Germinal center (tissue), 1 donor: ENCODE results near the gene PPP1R7.
"Not testable (repeated sequence)": the region's sequence is repeated elsewhere in the genome, so short reads cannot be mapped to it uniquely, and the experiment has no call there.

Experiments
- DNase-seq: peaks from one replicate; pipeline ENCODE4 v3.0.0; 2012; ENCODE audit warnings: mixed read lengths, low spot score

The PPP1R7 gene

GRCh38 chr2:241193271-241193670 is 43.0 kb downstream of the PPP1R7 start:
- DNase-seq = no peak

GRCh38 chr2:241194811-241195210 is 44.5 kb downstream of the PPP1R7 start:
- no peak for DNase-seq

- DNase-seq = no peak
Observed at GRCh38 chr2:241195506-241196130, 45.4 kb downstream of the PPP1R7 start.

- not testable (repeated sequence) for DNase-seq
Observed at GRCh38 chr2:241197246-241197645, 47.0 kb downstream of the PPP1R7 start.

GRCh38 chr2:241197947-241198346 is 47.7 kb downstream of the PPP1R7 start:
- no peak for DNase-seq

GRCh38 chr2:241198381-241199279 is 48.4 kb downstream of the PPP1R7 start:
- no peak for DNase-seq

- no peak for DNase-seq
Observed at GRCh38 chr2:241199286-241199685, 49.0 kb downstream of the PPP1R7 start.

- DNase-seq = no peak
Observed at GRCh38 chr2:241199897-241200821, 49.9 kb downstream of the PPP1R7 start.

GRCh38 chr2:241200822-241201395 is 50.6 kb downstream of the PPP1R7 start:
- DNase-seq = no peak

- no peak for DNase-seq
Observed at GRCh38 chr2:241201445-241202267, 51.4 kb downstream of the PPP1R7 start.

- DNase-seq = no peak
Observed at GRCh38 chr2:241202268-241202585, 52.0 kb downstream of the PPP1R7 start.

- DNase-seq = no peak
Observed at GRCh38 chr2:241202681-241203080, 52.4 kb downstream of the PPP1R7 start.

- DNase-seq = no peak
Observed at GRCh38 chr2:241203218-241204009, 53.1 kb downstream of the PPP1R7 start.

GRCh38 chr2:241204010-241204384 is 53.7 kb downstream of the PPP1R7 start:
- no peak for DNase-seq

GRCh38 chr2:241204490-241204889 is 54.2 kb downstream of the PPP1R7 start:
- DNase-seq = no peak

- no peak for DNase-seq
Observed at GRCh38 chr2:241205086-241205485, 54.8 kb downstream of the PPP1R7 start.

- DNase-seq = no peak
Observed at GRCh38 chr2:241207151-241207550, 56.9 kb downstream of the PPP1R7 start.

- no peak for DNase-seq
Observed at GRCh38 chr2:241207641-241208040, 57.4 kb downstream of the PPP1R7 start.

GRCh38 chr2:241208058-241208457 is 57.8 kb downstream of the PPP1R7 start:
- DNase-seq = no peak

- DNase-seq = no peak
Observed at GRCh38 chr2:241209271-241209670, 59.0 kb downstream of the PPP1R7 start.
